ENCODE measurements around the gene PHF12. TPM values are rescaled to one million over a fixed set of nuclear protein-coding genes. Genes with fewer than 3 reads are reported as not detected.

The PHF12 gene
- total and polyA plus RNA-seq, 2 experiments from 2014 or later, result 19.7 to 41.0 TPM

GRCh38 chr17:28997806-28998205 is 46.5 kb upstream of the PHF12 start (continued):
- no peak for TF ChIP-seq CTCF (conservative IDR thresholded peaks at IDR 0.05; ENCODE audit: low read depth in 2 of 2)

GRCh38 chr17:28996554-28997096 is 45.3 kb upstream of the PHF12 start:
- no peak overlapping the region for H3K4me2 ChIP-seq
- Mint-ChIP-seq H3K4me1 (peaks cover 34% of the 10 kb centered on the region), H3K27ac (no peak overlapping the region), H3K36me3 (ENCODE audit: low read depth) (no peaks in the 10 kb centered on the region), H3K4me3 (no peak overlapping the region), H3K9me3 (no peaks in the 10 kb centered on the region), H3K27me3 (ENCODE audit: insufficient read depth, low read depth, poor library complexity) (peaks cover 33% of the 10 kb centered on the region)
- ATAC-seq (peak; percentile 57), DNase-seq (ENCODE audit: low spot score) (no peak)
- peaks cover 13% of the 10 kb centered on the region; the same call in 1 of the 2 replicates for H3K4me1 ChIP-seq (ENCODE audit: insufficient read depth)
- H3K36me3 ChIP-seq (ENCODE audit: insufficient read depth), result no peaks in the 10 kb centered on the region
- no peaks in the 10 kb centered on the region; the same call in 1 of the 2 replicates for H3F3A ChIP-seq (replicated peaks; ENCODE audit: low read depth)
- H3K27ac ChIP-seq (ENCODE audit: low read depth), result no peak overlapping the region
- H3K27me3 ChIP-seq (ENCODE audit: insufficient read depth), result no peaks in the 10 kb centered on the region
- H2AFZ ChIP-seq, result no peak overlapping the region
- TF ChIP-seq ZNF331 (CRISPR knock-in tag; IDR thresholded peaks at IDR 0.05; ENCODE audit: low read depth) (no peak), CREB1 (CRISPR knock-in tag; IDR thresholded peaks at IDR 0.05; ENCODE audit: low read depth) (no peak), STAT1 (IDR thresholded peaks at IDR 0.05; ENCODE audit: unreplicated experiment) (no peak), JUNB (IDR thresholded peaks at IDR 0.05; ENCODE audit: unreplicated experiment) (no peak), ETS1 (IDR thresholded peaks at IDR 0.05) (no peak), REST (IDR thresholded peaks at IDR 0.05; ENCODE audit: unreplicated experiment) (no peak), NANOG (IDR thresholded peaks at IDR 0.05; ENCODE audit: borderline replicate concordance) (no peak), POLR2AphosphoS5 (IDR thresholded peaks at IDR 0.05; ENCODE audit: low read depth) (no peak), ZNF114 (CRISPR knock-in tag; IDR thresholded peaks at IDR 0.05) (no peak), EZH2 (IDR thresholded peaks at IDR 0.05; ENCODE audit: low read depth, unreplicated experiment) (no peak), EZH2phosphoT487 (IDR thresholded peaks at IDR 0.05; ENCODE audit: unreplicated experiment) (no peak), ZNF462 (CRISPR knock-in tag; IDR thresholded peaks at IDR 0.05) (no peak)
- H3K9me2 ChIP-seq (ENCODE audit: insufficient read depth), result no peaks in the 10 kb centered on the region
- H3K79me2 ChIP-seq (replicated peaks; ENCODE audit: insufficient read depth), result no peaks in the 10 kb centered on the region
- H3K4me3 ChIP-seq, result no peak overlapping the region
- H4K20me1 ChIP-seq (replicated peaks; ENCODE audit: insufficient read depth), result no peaks in the 10 kb centered on the region

Data from GM23338 (cell line).